GM12878 (cell line): ENCODE data around the gene UMAD1. TPM values are rescaled to one million over a fixed set of nuclear protein-coding genes. Genes with fewer than 3 reads are reported as not detected.

Source experiments
- ATAC-seq: fragments of 200-7000 bp; cut with Tn5 transposase; 3 replicates; pipeline ENCODE4 v1.9.1; 2020; ENCODE audit warnings: mild to moderate bottlenecking, moderate library complexity
- BruUV-seq: library from RNA; stranded (reverse); fragments of 400-500 nt; replicated peaks from 2 replicates; lab custom pipeline; 2021; lab: Mats Ljungman, UMichigan
- CTCF ChIA-PET: fragments of 300-600 bp; sonication (Branson Sonifier 250); formaldehyde crosslinking; extraction: SDS; loops from one replicate; lab custom pipeline; 2021; ENCODE audit warnings: inconsistent platforms; lab: Yijun Ruan, JAX
- POLR2A ChIA-PET: fragments of 350-600 bp; formaldehyde crosslinking; extraction: SDS; loops from one replicate; lab custom pipeline; 2021; ENCODE audit warnings: inconsistent platforms; lab: Charles Lee
- RAD21 ChIA-PET: fragments of 300-600 bp; sonication (Branson Sonifier 250); formaldehyde crosslinking; loops from one replicate; lab custom pipeline; 2023; ENCODE audit warnings: antibody characterized with exemption; ENCODE audit not compliant: unreplicated experiment; lab: Charles Lee
- SMC1A ChIA-PET: fragments of 300-600 bp; sonication (Branson Sonifier 250); formaldehyde crosslinking; loops from one replicate; lab custom pipeline; 2023; ENCODE audit not compliant: unreplicated experiment, uncharacterized antibody; lab: Charles Lee
- DNase-seq: peaks from one replicate; pipeline ENCODE4 v3.0.0-alpha.2; 2011; ENCODE audit warnings: low read depth, low spot score
- FAIRE-seq: peaks from 3 replicates; lab custom pipeline; 2011; peaks lifted over from hg19 to GRCh38; lab: Jason Lieb, UNC
- H2AFZ ChIP-seq: 2 replicates; pipeline ENCODE4 v1.6.0; 2011; ENCODE audit warnings: low read depth, low read length, control low read depth; ENCODE audit not compliant: control insufficient read depth
- H3K27ac ChIP-seq: 2 replicates; pipeline ENCODE4 v1.5.1; 2011; ENCODE audit warnings: control low read depth; ENCODE audit not compliant: control insufficient read depth, insufficient read depth
- H3K27me3 ChIP-seq, 2 experiments: replicated peaks in 1 of 2; 2 replicates each; pipeline versions ENCODE4 v1.6.0 to v1.6.1; 2011; ENCODE audit warnings: low read length in 1 of 2; ENCODE audit not compliant: control insufficient read depth in 2 of 2, insufficient read depth in 2 of 2
- H3K36me3 ChIP-seq, 2 experiments: 2 replicates each; pipeline ENCODE4 v1.5.1; 2011; ENCODE audit warnings: low read length in 1 of 2; ENCODE audit not compliant: control insufficient read depth in 2 of 2, insufficient read depth in 2 of 2
- H3K4me1 ChIP-seq: 2 replicates; pipeline ENCODE4 v1.6.1; 2011; ENCODE audit warnings: mild to moderate bottlenecking, low read length, moderate library complexity, mixed read lengths; ENCODE audit not compliant: control insufficient read depth, insufficient read depth
- H3K4me2 ChIP-seq: 2 replicates; pipeline ENCODE4 v1.6.0; 2011; ENCODE audit warnings: control low read depth; ENCODE audit not compliant: control insufficient read depth, insufficient read depth
- H3K4me3 ChIP-seq: fragments of 200-600 bp; sonication (generic); 2 replicates; pipeline ENCODE4 v1.5.1; 2016
- H3K79me2 ChIP-seq: 2 replicates; pipeline ENCODE4 v1.6.0; 2011; ENCODE audit warnings: low read length; ENCODE audit not compliant: control insufficient read depth, insufficient read depth
- H3K9ac ChIP-seq: 2 replicates; pipeline ENCODE4 v1.8.0; 2011; ENCODE audit warnings: low read length, control low read depth, mixed read lengths; ENCODE audit not compliant: control insufficient read depth, insufficient read depth
- H3K9me3 ChIP-seq: replicated peaks from 3 replicates; pipeline ENCODE4 v1.5.1; 2011; ENCODE audit warnings: mild to moderate bottlenecking, low read length; ENCODE audit not compliant: control insufficient read depth, insufficient read depth
- H4K20me1 ChIP-seq: 2 replicates; pipeline ENCODE4 v1.6.0; 2011; ENCODE audit not compliant: control insufficient read depth, insufficient read depth
- DPF2 ChIP-seq: fragments of 450-650 bp; IDR thresholded peaks from 2 replicates; pipeline ENCODE4 v1.6.1; 2017; ENCODE audit warnings: mild to moderate bottlenecking
- E2F8 ChIP-seq: fragments of 450-650 bp; IDR thresholded peaks from 2 replicates; pipeline ENCODE4 v1.6.1; 2018; ENCODE audit warnings: mild to moderate bottlenecking, low read depth, moderate library complexity; ENCODE audit not compliant: partially characterized antibody
- HDAC2 ChIP-seq: fragments of 200-600 bp; sonication (generic); IDR thresholded peaks from 2 replicates; pipeline ENCODE4 v1.6.1; 2017
- IRF3 ChIP-seq: fragments of 450-650 bp; IDR thresholded peaks from 2 replicates; pipeline ENCODE4 v1.6.1; 2014; ENCODE audit warnings: mild to moderate bottlenecking
- NBN ChIP-seq: fragments of 450-650 bp; IDR thresholded peaks from 2 replicates; pipeline ENCODE4 v1.6.1; 2016
- RELA ChIP-seq: fragments of 450-650 bp; IDR thresholded peaks from 2 replicates; pipeline ENCODE4 v1.8.0; 2014; ENCODE audit warnings: borderline replicate concordance; ENCODE audit not compliant: partially characterized antibody
- ZNF687 ChIP-seq: fragments of 450-650 bp; IDR thresholded peaks from 2 replicates; pipeline ENCODE4 v1.6.1; 2017; ENCODE audit warnings: mild to moderate bottlenecking, moderate library complexity
- WGBS: methylation state at CpG from one replicate; pipeline ENCODE4 v1.1.6; 2016; ENCODE audit warnings: low lambda C conversion rate; ENCODE audit not compliant: insufficient replicate concordance, insufficient coverage; ENCODE audit errors: missing lambda C conversion rate; 5-methylcytosine and 5-hydroxymethylcytosine counted together
- in situ Hi-C: fragments of 300-500 bp; cut with MboI; formaldehyde crosslinking; loops from 9 replicates; pipeline ENCODE4 v1.14.3; 2018; ENCODE audit warnings: mixed read lengths
- intact Hi-C: fragments of 100-400 bp; cut with micrococcal nuclease; formaldehyde crosslinking; loops from one replicate; pipeline ENCODE4 v1.14.2; 2022; ENCODE audit not compliant: unreplicated experiment
- polyA plus RNA-seq, 11 experiments: library from polyadenylated mRNA; depleted of rRNA in 4 of 11; unstranded in 6 of 11; stranded (reverse) in 5 of 11; fragments of >200 nt; fragmentation: Nextera tagmentation in 4 of 11; fragmentation: Illumina TruSeq in 1 of 11; extraction: Ambion mirVana in 4 of 11; extraction: Trizol in 1 of 11; gene quantifications; 1 replicate in 1 of 11; 2 replicates in 10 of 11; pipeline versions ENCODE4 v1.2.1 to v1.2.3, GENCODE V29; 2011 to 2016; ENCODE audit warnings: inconsistent platforms in 2 of 11, missing spikeins in 2 of 11, low read depth in 1 of 11
- total RNA-seq, 4 experiments: library from RNA; depleted of rRNA in 3 of 4; stranded (reverse); fragments of >200 nt in 3 of 4; fragmentation: Illumina TruSeq in 1 of 4; extraction: Trizol in 1 of 4; gene quantifications; 2 replicates each; pipeline versions ENCODE4 v1.2.1 to v1.2.3, GENCODE V29; 2013 to 2021

UMAD1 gene
- total and polyA plus RNA-seq, 10 of the 15 experiments (the other 5 are each of a cell fraction or from before 2014, with no cell fraction given) = 6.0 to 28.6 (median 9.3) TPM

DNA sequence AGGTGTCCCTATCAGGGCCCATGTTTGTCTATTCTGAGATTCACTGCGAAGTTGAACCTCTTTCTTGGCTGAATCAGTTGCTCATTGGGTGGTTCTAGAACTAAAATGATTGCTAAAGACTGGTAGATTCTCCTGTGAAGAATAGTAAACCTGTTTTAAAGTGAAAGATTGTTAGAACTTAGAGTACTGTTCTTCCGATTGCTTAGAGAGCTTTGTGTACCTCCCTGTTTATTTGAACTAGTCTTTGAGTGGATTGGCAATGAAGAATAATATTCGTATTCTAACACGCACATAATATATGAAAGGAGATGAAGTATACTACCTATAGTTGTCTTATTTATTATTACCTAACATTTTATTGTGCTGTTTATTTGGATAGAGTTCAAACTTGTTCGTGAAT is 202.7 kb downstream of the UMAD1 start:
- Histone ChIP-seq H3K27ac (no peak overlapping the region), H3K9me3 (no peaks in the 10 kb centered on the region), H3K9ac (no peak overlapping the region), H3K27me3 (no peaks in the 10 kb centered on the region), H3K36me3 (no peaks in the 10 kb centered on the region), H3K4me3 (no peak overlapping the region), H3K4me1 (no peaks in the 10 kb centered on the region), H4K20me1 (no peaks in the 10 kb centered on the region), H3K4me2 (no peak overlapping the region), H3K79me2 (no peaks in the 10 kb centered on the region), H2AFZ (no peak overlapping the region)
- ATAC-seq (no peak), FAIRE-seq (no peak), DNase-seq (no peak)
- no TSS peak for BruUV-seq
- CTCF ChIA-PET = no interaction called here
- RAD21 ChIA-PET = no interaction called here
- 94% methylated on average over 5 of the region's 5 CpGs for WGBS
- TF ChIP-seq DPF2 (no peak), E2F8 (no peak), IRF3 (no peak), ZNF687 (no peak), HDAC2 (no peak), RELA (no peak), NBN (no peak)
- in situ Hi-C loops = no loop called here
- intact Hi-C loops = no loop called here
- POLR2A ChIA-PET = no interaction called here
- SMC1A ChIA-PET = no interaction called here
